Vagina (tissue), 2 donors: ENCODE measurements around the gene TMEM63B.

Source experiments
- CTCF ChIP-seq, 3 experiments: fragments of 450-650 bp in 2 of 3; fragments of 200-600 bp in 1 of 3; sonication (generic) in 1 of 3; IDR thresholded peaks; one replicate each; pipeline ENCODE4 v1.5.1; 2017 to 2019; ENCODE audit warnings: antibody characterized with exemption in 3 of 3, mild to moderate bottlenecking in 2 of 3, moderate library complexity in 2 of 3
- POLR2A ChIP-seq, 2 donors: fragments of 450-650 bp; IDR thresholded peaks; one replicate each; pipeline ENCODE4 v1.6.1; 2017; ENCODE audit warnings: antibody characterized with exemption in 2 of 2, mild to moderate bottlenecking in 2 of 2, moderate library complexity in 2 of 2

- no peak for TF ChIP-seq CTCF (IDR thresholded peaks at IDR 0.05)
- no peak for TF ChIP-seq POLR2A (IDR thresholded peaks at IDR 0.05)
Observed at GRCh38 chr6:44157152-44157521, 29.8 kb downstream of the TMEM63B start.
